NCI-H1930 (cell line): ENCODE measurements around the gene CNBD2.
"Not testable (repeated sequence)": the region's sequence is repeated elsewhere in the genome, so short reads cannot be mapped to it uniquely, and the experiment has no call there.

Source experiments
- DNase-seq, 2 experiments: peaks; one replicate each; lab custom pipeline; 2025; lab: John Stamatoyannopoulos, UW

Gene CNBD2

DNA sequence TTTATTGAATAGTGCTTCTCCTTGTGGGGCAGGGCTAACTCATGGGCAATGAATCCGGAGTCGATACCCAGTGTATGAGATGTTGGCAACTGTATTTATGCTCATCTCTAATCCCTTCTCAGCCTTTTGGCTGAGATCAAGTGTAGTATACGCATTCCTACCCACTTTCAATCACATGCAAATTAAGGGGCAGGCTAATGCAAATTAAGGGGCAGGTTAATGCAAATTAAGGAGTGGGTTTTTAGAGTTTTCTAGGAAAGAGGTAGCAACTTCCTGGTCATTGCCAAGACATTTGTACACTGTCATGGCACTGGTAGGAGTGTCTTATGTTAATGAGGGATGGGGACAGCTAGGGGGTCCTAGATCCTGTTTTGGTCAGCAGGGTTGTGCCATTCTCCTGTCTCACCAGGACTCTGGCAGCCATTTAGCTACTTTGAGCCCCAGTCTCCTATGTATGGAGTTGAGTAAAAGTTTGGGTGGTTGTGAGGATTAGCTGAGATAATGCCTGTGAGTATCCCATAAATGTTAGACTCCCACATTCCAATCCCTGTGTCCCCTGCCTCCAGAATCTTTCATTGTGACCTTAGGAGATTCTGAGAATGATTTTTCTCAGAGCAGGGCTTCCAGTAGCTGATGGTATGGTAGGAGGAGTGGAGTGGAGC, at the start of gene CNBD2:
CNBD2 (plus strand) TSS at position 612 of the 662 bp plus-strand sequence. CDS start 173 bp downstream, outside the sequence.
- no peak for DNase-seq

DNA sequence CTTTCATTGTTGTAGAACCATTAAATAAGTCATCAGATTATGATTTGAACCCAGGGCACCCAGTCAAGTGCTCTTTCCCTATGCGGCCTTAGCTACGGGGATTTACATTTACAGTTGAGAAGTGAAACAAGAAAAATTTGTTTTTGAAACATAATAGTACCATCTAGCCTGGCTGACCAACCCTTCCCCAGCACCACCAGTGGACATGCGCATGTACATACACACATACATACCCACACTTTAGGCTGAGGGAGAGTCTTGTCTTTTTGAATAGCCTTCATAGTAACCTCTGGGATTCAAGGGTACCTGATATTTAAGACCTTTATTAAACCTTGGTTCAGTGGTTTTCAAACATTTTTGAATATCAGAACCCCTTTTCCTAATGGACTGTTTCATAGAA, 47.9 kb upstream of the CNBD2 start:
- no peak for DNase-seq

DNA sequence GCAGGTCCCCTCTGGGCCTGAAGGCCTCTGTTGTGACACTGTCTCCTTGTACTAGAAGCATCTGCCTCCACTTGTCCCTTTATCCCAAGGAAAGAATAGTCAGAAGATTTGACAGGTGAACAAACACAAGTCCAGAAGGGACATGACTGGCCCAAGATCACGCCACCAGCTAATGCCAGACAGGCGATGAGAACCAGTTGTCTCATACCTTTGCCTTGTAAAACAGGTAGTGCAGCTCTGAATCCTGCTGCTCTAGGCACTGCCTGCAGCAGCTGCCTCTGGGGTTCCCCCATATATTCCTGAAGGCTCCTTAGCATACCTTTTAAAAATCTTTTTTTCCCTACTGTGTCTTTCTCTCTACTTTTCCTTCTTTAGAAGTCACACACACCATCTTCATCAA, 39.1 kb upstream of the CNBD2 start:
- DNase-seq = no peak

DNA sequence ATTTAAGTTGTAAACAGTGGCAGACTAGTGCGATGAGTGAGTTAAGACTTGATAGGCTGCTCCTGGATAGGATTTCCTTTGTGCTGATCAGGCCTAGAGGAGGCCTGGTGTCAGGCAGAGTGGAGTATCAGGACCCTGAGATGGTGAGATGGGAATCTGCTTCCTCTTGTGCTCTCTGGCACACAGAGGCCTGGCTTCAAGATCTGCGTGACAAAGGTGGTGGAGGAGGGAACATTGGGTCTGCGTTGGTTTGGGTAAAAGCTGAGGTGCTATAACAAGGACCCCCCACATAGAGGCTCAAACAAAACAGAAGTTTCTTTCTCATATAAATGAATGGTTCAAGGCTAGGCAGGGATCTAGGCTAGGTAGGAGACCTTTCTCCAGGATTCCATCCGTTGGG, 34.3 kb upstream of the CNBD2 start:
- no peak for DNase-seq

DNA sequence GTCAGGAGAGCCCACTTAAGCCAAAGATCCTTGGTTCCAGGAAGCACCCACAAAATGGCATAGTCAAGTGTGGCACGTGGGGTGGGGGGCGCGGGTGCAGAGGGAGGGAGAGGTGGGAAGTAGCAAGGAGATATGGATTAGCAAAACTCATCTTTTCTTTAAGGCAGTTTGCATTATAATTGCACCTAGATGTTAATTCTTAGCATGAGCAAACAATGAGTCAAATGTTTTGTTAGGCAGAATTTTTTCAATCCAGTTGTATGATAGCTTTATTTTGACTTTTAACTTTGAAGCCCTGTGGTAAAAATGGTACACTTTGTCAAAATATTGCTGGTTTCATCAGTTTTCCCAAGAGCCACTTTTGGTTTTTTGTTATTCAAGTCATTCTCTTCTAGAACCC, 29.1 kb upstream of the CNBD2 start:
- no peak for DNase-seq

DNA sequence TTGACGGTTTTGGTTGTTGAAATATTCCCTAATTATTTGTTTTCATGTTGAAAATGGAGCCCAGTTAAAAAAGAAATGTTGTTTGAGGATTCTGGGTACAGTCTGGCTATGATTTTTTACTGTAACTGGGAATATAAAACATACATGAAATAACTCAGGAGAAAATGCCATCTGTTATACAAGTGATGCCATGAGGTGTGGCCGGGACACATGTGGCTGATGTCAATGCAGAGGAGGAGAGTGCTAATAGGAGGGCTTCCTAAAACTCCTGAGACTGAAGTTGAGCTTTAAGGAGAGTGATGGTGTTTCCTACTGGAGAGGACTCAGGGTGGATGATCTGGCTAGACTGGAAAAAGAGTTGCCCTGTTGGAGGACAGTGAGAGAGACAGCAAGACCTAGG, 26.8 kb upstream of the CNBD2 start:
- DNase-seq = no peak

DNA sequence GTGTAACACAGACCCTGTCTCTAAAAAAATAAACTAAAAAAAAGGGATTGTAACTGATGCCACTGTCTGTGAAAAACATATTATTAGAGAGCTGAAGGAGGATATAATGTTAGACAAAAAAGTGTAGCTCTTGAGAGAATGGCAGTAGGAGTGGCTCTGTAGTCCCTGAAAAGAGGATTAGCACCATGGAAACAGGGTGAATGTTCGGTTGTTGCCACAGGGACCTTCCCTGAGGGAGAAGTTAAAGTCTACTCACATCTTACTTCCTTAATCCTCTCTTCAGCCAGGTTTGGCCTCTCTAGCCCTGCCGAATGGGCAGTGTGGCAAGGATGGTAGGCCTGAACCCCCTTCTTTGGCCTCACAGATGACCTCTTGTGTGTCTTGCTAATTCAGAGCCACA, 26.1 kb upstream of the CNBD2 start:
- DNase-seq = no peak

DNA sequence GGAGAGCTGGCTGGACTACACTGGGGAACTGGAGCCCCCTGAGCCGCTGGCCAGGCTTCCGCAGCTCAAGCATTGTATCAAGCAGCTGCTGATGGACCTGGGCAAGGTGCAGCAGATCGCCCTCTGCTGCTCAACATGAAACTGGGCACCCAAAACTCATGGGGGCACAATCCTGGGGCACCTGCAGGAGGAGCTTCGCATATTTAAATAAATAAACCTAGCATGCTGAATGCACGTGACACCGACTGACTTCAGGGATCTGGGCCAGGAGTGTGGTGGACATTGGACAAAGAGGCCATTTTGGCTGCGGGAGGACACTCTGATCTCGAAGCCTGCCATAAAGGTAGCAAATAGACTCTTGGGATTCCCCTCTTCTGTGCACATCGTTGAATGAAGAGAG, 20.9 kb upstream of the CNBD2 start:
- no peak for DNase-seq

DNA sequence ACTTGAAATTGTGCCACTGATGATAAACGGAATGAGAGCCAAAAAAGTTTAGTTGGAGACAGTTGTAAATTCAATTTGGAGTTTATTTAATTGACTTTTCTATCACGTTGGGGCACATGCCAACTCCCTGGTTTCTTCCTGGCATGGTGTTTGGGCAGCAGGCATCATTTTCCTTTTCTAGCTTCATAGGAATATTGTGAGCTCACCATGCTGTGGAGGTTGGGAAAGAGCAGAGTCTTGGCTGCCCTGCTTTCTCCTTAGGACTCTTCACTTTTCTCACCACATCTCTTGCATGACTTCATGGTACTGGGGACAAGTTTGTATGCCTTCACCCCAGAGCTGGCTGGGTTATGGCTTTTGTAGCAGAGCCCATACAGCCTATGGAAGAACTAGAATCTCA, 20.5 kb upstream of the CNBD2 start:
- DNase-seq = no peak

DNA sequence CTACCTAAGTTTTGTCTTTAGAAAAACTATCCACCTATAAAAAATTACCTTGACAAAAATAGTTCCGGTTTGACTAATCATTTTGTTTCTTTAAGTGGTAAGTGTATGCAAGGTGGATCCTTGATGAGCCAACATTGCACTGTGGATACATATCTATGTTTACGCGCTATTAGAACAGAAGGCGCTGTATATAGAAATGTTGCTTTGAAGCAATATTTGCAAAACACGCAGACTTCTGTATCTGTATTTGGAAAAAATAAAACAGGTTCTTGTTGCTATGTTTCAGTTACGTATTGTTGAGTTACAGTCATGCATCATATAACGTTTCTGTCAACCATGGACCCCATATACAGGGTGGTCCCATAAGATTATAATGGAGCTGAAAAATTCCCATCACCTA, 18.3 kb upstream of the CNBD2 start:
- DNase-seq = no peak

DNA sequence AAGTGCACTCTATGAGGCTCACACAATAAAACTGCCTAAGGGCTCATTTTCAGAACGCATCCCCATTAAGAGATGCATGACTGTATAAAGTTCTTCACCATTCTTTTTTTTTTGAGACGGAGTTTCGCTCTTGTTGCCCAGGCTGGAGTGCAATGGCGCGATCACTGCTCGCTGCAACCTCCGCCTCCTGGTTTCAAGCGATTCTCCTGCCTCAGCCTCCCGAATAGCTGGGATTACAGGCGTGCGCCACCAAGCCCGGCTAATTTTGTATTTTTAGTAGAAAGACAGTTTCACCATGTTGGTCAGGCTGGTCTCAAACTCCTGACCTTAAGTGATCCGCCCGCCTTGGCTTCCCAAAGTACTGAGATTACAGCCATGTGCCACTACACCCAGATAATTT, 16.3 kb upstream of the CNBD2 start:
- not testable (repeated sequence) for DNase-seq

DNA sequence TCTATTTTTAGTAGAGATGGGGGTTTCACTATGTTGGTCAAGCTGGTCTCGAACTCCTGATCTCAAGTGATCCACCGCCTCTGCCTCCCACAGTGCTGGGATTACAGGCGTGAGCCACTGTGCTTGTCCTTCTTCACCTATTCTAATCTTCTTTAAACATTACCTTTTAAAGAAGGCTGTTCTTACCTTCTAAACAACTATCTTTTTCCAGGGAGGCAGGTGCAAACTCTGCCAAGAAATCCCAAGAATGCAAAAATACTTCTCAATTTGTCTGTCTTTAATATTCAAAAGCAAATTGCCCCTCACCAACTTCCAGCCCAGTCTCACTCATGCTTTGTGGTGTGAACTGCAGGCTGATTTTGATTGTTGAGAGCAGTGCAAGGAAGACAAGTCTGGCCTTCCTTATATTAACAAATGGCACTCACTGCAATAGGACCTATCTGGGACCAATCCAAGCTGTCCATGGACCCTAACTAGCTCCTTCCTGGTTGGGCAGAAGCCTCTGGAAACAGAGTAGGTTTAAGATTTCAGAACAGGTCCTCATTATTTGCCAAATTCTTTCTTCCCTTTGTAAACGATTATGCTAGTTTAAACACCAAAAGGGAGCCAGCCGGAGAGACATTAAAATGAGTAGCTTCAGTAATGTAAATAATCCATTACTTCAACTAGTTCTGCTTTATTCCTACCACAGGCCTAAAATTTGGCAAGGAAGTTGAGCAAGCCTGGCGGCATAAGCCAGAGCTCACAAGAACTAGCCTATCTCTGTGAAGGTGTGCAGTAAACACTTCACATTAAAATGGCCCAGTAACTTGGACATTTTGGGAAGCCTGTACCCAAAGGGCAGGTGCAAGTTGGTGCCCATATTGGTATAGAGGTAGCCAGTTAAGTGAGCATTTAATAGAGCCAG, 15.7 kb upstream of the CNBD2 start:
- no peak for DNase-seq

DNA sequence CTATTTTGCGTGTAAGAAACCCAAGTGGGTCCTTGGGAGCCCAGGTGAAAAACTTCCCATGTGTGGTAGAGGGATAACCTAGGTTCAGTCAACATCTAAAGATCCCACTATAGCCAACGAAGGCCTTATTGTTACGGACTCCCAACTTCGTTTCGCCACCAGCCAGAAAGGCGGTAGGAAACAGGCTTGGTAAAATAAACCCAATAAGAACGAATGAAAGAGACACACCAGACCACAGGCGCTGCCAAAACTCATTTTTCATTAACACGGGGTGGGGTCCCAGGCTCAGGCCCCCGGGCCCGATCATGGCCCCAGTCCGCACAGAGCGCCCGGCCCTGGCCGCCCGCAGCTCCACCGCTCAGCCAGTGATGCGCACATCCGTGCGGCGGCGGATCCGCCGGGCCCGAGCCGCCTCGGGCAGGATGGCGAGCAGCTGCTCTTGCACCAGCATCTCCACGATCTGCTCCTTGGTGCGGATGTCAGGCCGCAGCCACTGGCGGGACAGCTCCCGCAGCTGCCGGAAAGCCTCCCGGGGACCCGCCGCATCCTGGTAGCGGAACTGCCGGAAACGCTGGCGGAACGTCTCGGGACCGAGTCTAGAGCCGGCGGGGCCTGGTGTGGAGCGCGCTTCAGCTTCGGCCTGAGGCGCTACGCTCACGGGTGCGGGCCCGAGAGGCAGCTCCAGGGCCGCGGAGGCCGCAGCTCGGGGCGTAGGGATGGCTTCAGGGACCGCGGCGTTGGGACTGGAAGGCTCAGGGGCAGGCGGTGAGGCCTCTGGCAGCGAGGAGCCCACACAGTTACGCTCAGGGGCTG, 14.8 kb upstream of the CNBD2 start:
- DNase-seq = peak in 1 of 2 experiments; percentile 56

DNA sequence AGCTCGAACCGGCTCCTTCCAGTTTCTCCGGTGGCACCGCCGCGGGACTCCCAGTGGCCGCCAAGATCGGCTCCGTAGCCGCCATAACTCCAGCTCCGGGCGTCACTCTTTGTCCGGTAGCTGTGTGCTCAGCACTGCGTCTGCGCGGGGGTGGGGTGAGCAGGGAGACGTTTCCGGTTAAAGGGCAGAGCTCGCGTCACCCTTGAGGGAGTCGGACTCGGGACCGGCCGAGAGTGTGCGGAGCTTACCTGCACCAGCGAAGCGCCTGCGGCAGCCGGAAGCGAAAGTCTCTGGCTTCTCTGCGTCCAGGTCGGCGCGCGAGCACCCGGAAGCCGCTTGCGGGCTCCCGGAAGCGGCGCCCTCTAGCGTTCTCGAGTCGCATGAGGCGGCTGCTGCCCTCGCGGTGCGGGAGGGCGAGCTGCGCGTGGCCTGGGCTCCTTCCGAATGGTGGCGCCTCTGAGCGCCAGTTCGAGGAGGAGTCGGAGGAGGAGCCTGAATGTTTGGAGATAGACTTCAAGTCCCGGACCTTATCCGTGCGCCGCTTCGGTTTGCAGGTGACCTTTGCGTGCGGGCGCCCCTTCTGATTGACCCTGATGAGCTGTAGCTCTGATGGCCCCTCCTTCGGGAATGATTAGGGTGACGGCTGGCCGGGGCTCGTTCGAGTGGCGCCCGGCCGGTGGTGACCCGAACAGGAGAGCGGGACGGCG, 14.0 kb upstream of the CNBD2 start, which contains the start of gene SCAND1:
SCAND1 (minus strand) TSS at position 303 of the 707 bp plus-strand sequence; CDS start at position 85, 218 bp downstream.
- peak; percentile 98 to 100 for DNase-seq

DNA sequence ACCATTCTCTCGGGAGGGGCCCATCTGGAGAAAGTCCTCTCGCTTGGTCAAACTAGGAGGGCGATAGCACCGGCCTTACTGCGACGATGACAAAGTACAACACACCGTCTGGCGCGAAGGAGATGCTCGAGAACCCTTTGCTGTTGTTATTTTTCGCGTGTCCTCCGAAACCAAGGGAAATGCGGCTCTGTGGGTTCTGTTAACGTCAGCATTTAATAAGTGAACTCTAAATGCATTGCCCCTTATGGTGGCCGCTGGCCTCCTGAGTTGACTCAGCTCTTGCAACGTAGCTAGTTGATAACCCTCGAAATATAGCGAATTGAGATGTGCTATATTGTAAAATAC, 13.5 kb upstream of the CNBD2 start:
- DNase-seq = peak in 1 of 2 experiments; percentile 48

DNA sequence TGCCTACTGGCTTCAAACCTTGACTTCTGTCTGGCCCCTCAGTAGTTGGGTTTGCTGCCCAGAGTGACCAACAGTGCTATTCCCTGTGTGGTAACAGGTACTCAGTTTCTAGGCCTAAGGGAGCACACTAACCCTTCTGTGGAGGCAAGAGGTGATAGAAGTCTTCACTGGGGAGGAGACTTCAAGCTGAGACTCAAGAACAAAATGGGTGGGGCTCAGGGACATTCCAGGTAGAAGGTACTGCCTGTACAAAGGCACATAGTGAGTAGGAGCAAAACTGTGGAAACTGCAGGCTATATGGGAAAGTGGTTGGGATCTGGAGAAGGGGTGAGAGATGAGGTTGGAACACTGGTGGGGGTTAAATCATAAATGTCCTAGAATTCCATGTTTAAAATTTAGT, 11.8 kb upstream of the CNBD2 start:
- DNase-seq = no peak

DNA sequence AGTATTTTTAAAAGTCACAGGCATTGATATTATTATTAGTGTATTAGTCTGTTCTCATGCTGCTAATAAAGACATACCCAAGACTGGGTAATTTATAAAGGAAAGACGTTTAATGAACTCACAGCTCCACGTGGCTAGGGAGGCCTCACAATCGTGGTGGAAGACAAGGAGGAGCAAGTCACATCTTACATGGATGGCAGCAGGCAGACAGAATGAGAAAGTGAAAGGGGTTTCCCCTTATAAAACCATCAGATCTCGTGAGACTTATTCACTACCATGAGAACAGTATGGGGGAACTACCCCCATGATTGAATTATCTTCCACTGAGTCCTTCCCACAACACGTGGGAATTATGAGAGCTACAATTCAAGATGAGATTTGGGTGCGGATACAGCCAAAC, 9.1 kb upstream of the CNBD2 start:
- not testable (repeated sequence) for DNase-seq

DNA sequence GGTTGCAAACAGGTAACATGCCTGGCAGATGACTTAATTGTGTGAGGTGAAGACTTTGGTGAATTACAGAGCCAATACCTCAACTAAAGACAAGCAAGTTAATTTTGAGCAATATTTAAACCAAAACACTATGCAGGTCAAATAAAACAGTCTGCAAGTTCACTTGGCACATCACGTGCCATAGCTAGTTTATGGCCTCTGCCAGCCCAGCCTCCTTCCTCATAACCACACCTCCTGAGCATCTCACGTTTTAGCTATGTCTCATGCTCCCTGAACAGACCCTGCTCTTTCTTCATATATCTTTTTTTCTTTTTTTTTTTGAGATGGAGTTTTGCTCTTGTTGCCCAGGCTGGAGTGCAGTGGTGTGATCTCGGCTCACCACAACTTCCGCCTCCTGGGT, 4.5 kb upstream of the CNBD2 start:
- no peak for DNase-seq

DNA sequence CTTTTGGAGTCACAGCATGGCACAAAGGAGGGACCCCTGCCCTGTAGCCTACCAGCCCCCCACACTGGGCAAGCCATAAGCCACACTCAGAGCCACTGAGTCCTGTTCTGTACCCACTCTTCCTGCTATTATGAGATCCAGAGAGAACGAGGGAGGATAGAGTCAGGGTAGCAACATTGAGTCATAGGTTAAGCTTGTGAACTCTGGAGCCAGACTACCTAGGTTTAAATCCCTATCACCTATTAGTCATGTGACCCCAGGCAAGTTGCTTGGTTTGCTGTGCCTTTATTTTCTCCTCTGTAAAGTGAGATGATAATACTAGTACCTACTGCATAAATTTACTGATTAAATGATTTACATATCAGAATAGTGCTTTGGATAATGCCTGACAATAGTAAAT, 540 bp downstream of the CNBD2 start:
- DNase-seq = no peak

DNA sequence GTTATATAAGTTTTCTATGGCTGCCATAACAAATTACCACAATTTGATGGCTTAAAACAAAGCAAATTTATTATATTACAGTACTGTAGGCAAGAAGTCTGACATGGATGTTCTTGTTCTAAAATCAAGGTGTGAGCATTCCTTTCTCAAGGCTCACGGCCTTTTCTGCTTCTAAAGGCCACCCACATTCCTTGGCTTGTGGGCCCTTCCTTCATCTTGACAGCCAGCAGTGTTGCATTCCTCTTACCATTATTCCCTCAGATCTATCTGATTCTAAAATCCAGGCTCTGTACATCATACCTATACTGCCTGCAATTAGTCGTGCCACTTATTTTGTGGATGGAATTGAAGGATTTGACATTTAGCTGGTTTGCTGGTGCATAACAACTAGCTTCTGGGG, 3.6 kb downstream of the CNBD2 start:
- no peak for DNase-seq

DNA sequence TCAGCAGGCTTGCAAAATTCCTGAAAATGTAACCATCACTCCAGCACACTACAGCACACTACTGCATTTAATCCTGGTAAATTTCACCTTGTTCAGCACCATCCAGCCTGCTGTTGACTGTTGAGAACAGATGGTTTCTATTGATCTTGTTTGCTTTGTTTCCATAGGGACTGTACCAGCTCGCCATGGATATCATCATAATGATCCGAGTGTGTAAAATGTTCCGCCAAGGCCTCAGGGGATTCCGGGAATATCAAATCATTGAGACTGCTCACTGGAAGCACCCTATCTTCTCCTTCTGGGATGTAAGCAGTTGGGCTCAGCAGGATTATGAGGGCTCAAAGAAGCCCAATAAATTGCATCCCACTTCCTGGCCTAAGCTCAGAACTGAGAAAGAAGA, 4.1 kb downstream of the CNBD2 start:
- DNase-seq = no peak

DNA sequence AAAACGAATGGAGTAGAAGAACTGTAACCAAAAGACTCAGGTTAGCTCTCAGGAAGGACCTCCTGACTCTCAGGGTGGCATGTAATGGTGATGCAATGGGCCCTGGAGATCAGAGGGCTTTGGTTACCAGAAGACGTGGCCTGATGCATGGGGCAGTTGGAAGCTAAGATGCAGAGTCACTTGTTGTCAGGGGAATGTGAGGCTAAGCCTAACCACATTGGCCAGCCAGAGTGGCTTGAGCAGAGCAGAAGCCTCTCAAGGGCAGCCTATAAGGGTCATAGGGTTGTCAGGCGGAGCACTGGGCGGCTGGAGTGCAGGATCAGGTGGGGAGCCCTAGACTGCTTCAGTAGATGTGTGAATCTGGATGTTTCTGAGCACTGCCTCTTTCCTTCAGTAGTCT, 5.9 kb downstream of the CNBD2 start:
- DNase-seq = no peak
